Loucy (cell line): ENCODE results near the gene PHF19.

Source experiments
- EZH2phosphoT487 ChIP-seq: fragments of 200-600 bp; IDR thresholded peaks from 2 replicates; pipeline ENCODE4 v1.6.1; 2018; ENCODE audit warnings: antibody characterized with exemption, mild to moderate bottlenecking, moderate library complexity, borderline replicate concordance
- TF ChIP-seq, protein P1 (sequence below): fragments of 200-600 bp; sonication (generic); conservative IDR thresholded peaks from 2 replicates; pipeline ENCODE4 v1.5.1; 2014; ENCODE audit warnings: mild to moderate bottlenecking, antibody characterized with exemption, low read length

DNA sequence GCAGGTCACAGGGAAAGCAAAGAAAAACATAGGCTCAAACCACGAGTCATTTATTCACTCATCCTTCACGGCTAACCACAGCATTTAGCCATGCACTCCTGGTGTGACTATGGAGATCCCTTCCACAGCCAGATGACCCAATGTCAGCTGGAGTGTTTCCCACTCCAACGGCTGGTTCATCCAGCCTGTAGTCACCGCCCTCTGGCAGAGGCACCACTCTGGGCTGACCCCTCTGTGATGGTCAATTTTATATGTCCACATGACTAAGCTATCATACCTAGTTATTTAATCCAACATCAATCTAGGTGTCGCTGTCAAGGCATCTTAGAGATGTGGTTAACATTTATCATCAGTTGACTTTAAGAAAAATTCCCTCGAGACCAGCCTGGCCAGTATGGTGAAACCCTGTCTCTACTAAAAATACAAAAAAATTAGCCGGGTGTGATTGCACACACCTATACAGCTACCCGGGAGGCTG lies 9.5 kb upstream of the PHF19 start:
- TF ChIP-seq, protein P1, sequence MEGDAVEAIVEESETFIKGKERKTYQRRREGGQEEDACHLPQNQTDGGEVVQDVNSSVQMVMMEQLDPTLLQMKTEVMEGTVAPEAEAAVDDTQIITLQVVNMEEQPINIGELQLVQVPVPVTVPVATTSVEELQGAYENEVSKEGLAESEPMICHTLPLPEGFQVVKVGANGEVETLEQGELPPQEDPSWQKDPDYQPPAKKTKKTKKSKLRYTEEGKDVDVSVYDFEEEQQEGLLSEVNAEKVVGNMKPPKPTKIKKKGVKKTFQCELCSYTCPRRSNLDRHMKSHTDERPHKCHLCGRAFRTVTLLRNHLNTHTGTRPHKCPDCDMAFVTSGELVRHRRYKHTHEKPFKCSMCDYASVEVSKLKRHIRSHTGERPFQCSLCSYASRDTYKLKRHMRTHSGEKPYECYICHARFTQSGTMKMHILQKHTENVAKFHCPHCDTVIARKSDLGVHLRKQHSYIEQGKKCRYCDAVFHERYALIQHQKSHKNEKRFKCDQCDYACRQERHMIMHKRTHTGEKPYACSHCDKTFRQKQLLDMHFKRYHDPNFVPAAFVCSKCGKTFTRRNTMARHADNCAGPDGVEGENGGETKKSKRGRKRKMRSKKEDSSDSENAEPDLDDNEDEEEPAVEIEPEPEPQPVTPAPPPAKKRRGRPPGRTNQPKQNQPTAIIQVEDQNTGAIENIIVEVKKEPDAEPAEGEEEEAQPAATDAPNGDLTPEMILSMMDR, result no peak
- no peak for TF ChIP-seq EZH2phosphoT487
